ENCODE measurements around the gene IPO4. TPM values are rescaled to one million over a fixed set of nuclear protein-coding genes. Genes with fewer than 3 reads are reported as not detected.
A peak's percentile ranks its signal among the peaks of the same experiment; 100 is the strongest.
"Not testable (repeated sequence)": the region's sequence is repeated elsewhere in the genome, so short reads cannot be mapped to it uniquely, and the experiment has no call there.

IPO4 gene
- total RNA-seq, 1 donor from 2014 or later = 59.3 TPM

- Histone ChIP-seq H3K27me3 (ENCODE audit: control insufficient read depth, insufficient read depth, low read length) (no peaks in the 10 kb centered on the region), H3K36me3 (ENCODE audit: control insufficient read depth, insufficient read depth, low read length) (no peaks in the 10 kb centered on the region), H3K4me3 (ENCODE audit: low read depth, low read length) (peak overlapping the region; percentile 91)
- DNase-seq (ENCODE audit: low read depth) = no peak
- no peak for TF ChIP-seq CTCF (IDR thresholded peaks at IDR 0.05; ENCODE audit: insufficient read depth, low read length, poor library complexity, severe bottlenecking)
Observed at GRCh38 chr14:24231263-24232120, 42.9 kb upstream of the IPO4 start.

GRCh38 chr14:24228902-24229301 lies 40.3 kb upstream of the IPO4 start:
- no peak for TF ChIP-seq CTCF (IDR thresholded peaks at IDR 0.05; ENCODE audit: insufficient read depth, low read length, poor library complexity, severe bottlenecking)
- no peak overlapping the region for H3K4me3 ChIP-seq (ENCODE audit: low read depth, low read length)
- no peaks in the 10 kb centered on the region for H3K36me3 ChIP-seq (ENCODE audit: control insufficient read depth, insufficient read depth, low read length)
- no peaks in the 10 kb centered on the region for H3K27me3 ChIP-seq (ENCODE audit: control insufficient read depth, insufficient read depth, low read length)
- DNase-seq (ENCODE audit: low read depth) = no peak

GRCh38 chr14:24226473-24226872 lies 37.9 kb upstream of the IPO4 start:
- no peak overlapping the region for H3K4me3 ChIP-seq (ENCODE audit: low read depth, low read length)
- no peak for DNase-seq (ENCODE audit: low read depth)
- no peak for TF ChIP-seq CTCF (IDR thresholded peaks at IDR 0.05; ENCODE audit: insufficient read depth, low read length, poor library complexity, severe bottlenecking)
- no peaks in the 10 kb centered on the region for H3K36me3 ChIP-seq (ENCODE audit: control insufficient read depth, insufficient read depth, low read length)
- no peaks in the 10 kb centered on the region for H3K27me3 ChIP-seq (ENCODE audit: control insufficient read depth, insufficient read depth, low read length)

GRCh38 chr14:24224618-24225071 lies 36.0 kb upstream of the IPO4 start:
- H3K4me3 ChIP-seq (ENCODE audit: low read depth, low read length) = no peak overlapping the region
- no peak for DNase-seq (ENCODE audit: low read depth)
- H3K36me3 ChIP-seq (ENCODE audit: control insufficient read depth, insufficient read depth, low read length) = no peaks in the 10 kb centered on the region
- H3K27me3 ChIP-seq (ENCODE audit: control insufficient read depth, insufficient read depth, low read length) = no peaks in the 10 kb centered on the region
- TF ChIP-seq CTCF (IDR thresholded peaks at IDR 0.05; ENCODE audit: insufficient read depth, low read length, poor library complexity, severe bottlenecking) = no peak

GRCh38 chr14:24222987-24223386 lies 34.4 kb upstream of the IPO4 start:
- not testable (repeated sequence) for DNase-seq (ENCODE audit: low read depth); H3K4me3 ChIP-seq (ENCODE audit: low read depth, low read length); H3K27me3 ChIP-seq (ENCODE audit: control insufficient read depth, insufficient read depth, low read length); H3K36me3 ChIP-seq (ENCODE audit: control insufficient read depth, insufficient read depth, low read length)

- no peak for DNase-seq (ENCODE audit: low read depth)
- no peak for TF ChIP-seq CTCF (IDR thresholded peaks at IDR 0.05; ENCODE audit: insufficient read depth, low read length, poor library complexity, severe bottlenecking)
- H3K4me3 ChIP-seq (ENCODE audit: low read depth, low read length) = no peak overlapping the region
- peaks cover 3% of the 10 kb centered on the region for H3K36me3 ChIP-seq (ENCODE audit: control insufficient read depth, insufficient read depth, low read length)
- H3K27me3 ChIP-seq (ENCODE audit: control insufficient read depth, insufficient read depth, low read length) = no peaks in the 10 kb centered on the region
Observed at GRCh38 chr14:24219521-24219920, 30.9 kb upstream of the IPO4 start.
